ENCODE measurements around the gene VMO1.

The VMO1 gene

GRCh38 chr17:4747847-4748246, 38.3 kb downstream of the VMO1 start:
- Histone ChIP-seq H2BK12ac (ENCODE audit: low read length) (no peak overlapping the region), H3K18ac (ENCODE audit: low read length) (no peak overlapping the region), H3K36me3 (ENCODE audit: control insufficient read depth in 1 of 2, insufficient read depth in 2 of 2, low read length in 2 of 2) (no peaks in the 10 kb centered on the region), H3K79me2 (ENCODE audit: control insufficient read depth, insufficient read depth, low read length, poor library complexity) (no peaks in the 10 kb centered on the region), H2BK120ac (ENCODE audit: insufficient read depth, low read length, poor library complexity) (no peak overlapping the region), H2AFZ (ENCODE audit: insufficient read depth, low read length, poor library complexity) (no peak overlapping the region), H3K79me1 (ENCODE audit: low read length) (no peaks in the 10 kb centered on the region), H4K8ac (ENCODE audit: low read depth, low read length) (no peak overlapping the region), H3K4me3 (ENCODE audit: low read depth, low read length) (no peak overlapping the region), H3K4ac (ENCODE audit: low read depth, low read length) (no peak overlapping the region), H3K4me2 (ENCODE audit: low read length) (no peak overlapping the region), H3K23ac (ENCODE audit: low read length) (no peak overlapping the region), H2BK5ac (ENCODE audit: low read depth, low read length, poor library complexity) (no peak overlapping the region), H2AK5ac (ENCODE audit: low read length) (no peak overlapping the region), H3K9me3 (ENCODE audit: insufficient read depth, low read depth, low read length) (peaks cover 3% of the 10 kb centered on the region), H3K4me1 (ENCODE audit: control insufficient read depth in 1 of 2, insufficient read depth in 2 of 2, low read length in 2 of 2) (peaks cover 2 to 6% of the 10 kb centered on the region in 2 experiments), H3K14ac (ENCODE audit: low read length) (no peak overlapping the region), H4K12ac (ENCODE audit: low read depth, low read length) (no peak overlapping the region), H3K9ac (ENCODE audit: low read length) (no peak overlapping the region), H3K27ac (ENCODE audit: low read depth, low read length) (no peak overlapping the region), H3K27me3 (ENCODE audit: insufficient read depth, low read length) (peaks cover 6% of the 10 kb centered on the region), H4K91ac (ENCODE audit: low read depth, low read length) (no peak overlapping the region)
- no CpG with 5 or more reads among the region's 5 CpGs for WGBS (ENCODE audit: extremely low coverage, insufficient coverage, insufficient read length)
- no peak for DNase-seq

DNA sequence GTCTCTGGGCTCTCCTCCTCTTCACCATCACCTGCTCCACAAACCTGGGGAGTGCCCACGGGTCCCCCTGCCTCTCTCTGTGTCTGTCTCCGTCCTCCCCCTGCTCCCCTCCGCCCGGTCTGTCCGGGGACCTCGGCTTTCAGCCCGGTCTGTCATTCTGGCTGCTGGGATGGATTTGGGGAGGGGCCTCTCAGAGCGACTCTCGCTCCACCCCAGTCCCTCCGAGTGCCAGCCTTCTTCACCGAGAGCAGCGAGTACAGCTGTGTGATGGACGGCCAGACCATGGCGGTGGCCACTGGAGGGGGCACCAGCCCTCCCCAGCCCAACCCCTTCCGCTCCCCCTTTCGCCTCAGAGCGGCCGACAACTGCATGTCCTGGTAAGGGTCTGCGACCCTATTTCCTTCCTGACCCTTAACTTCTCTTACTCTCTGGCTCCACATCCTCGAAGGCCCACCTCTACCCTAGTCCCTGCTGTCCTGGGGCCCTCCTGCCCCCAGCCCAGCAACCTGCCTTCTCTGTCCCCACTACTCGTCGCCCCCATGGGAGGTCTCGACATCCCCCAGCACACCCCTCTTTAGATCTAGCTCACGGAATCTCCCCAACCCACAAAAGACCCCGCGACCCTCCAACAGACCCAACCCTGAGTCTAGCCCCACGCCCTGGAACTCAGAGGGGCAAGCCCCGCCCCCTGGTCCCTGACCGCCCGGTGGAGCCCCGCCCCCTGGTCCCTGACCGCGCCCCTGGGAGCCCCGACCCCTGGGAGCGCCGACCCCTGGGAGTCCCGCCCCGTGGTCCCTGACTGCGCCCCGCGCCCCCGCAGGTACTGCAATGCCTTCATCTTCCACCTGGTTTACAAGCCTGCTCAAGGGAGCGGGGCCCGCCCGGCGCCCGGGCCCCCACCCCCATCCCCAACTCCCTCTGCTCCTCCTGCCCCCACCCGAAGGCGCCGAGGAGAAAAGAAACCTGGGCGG, 40.9 kb downstream of the VMO1 start:
- Histone ChIP-seq H3K27me3 (ENCODE audit: insufficient read depth, low read length) (peaks cover 20% of the 10 kb centered on the region), H3K9ac (ENCODE audit: low read length) (no peak overlapping the region), H4K8ac (ENCODE audit: low read depth, low read length) (no peak overlapping the region), H3K4me1 (ENCODE audit: control insufficient read depth in 1 of 2, insufficient read depth in 2 of 2, low read length in 2 of 2) (peaks cover 2 to 6% of the 10 kb centered on the region in 2 experiments), H3K14ac (ENCODE audit: low read length) (no peak overlapping the region), H3K79me2 (ENCODE audit: control insufficient read depth, insufficient read depth, low read length, poor library complexity) (no peaks in the 10 kb centered on the region), H2BK120ac (ENCODE audit: insufficient read depth, low read length, poor library complexity) (no peak overlapping the region), H3K4me2 (ENCODE audit: low read length) (peak overlapping the region; percentile 16), H2BK5ac (ENCODE audit: low read depth, low read length, poor library complexity) (no peak overlapping the region), H3K23ac (ENCODE audit: low read length) (no peak overlapping the region), H4K91ac (ENCODE audit: low read depth, low read length) (no peak overlapping the region), H3K79me1 (ENCODE audit: low read length) (no peaks in the 10 kb centered on the region), H3K36me3 (ENCODE audit: control insufficient read depth in 1 of 2, insufficient read depth in 2 of 2, low read length in 2 of 2) (no peaks in the 10 kb centered on the region), H4K12ac (ENCODE audit: low read depth, low read length) (no peak overlapping the region), H3K27ac (ENCODE audit: low read depth, low read length) (no peak overlapping the region), H2BK12ac (ENCODE audit: low read length) (no peak overlapping the region), H3K4ac (ENCODE audit: low read depth, low read length) (no peak overlapping the region), H3K18ac (ENCODE audit: low read length) (no peak overlapping the region), H3K9me3 (ENCODE audit: insufficient read depth, low read depth, low read length) (peaks cover 11% of the 10 kb centered on the region), H2AFZ (ENCODE audit: insufficient read depth, low read length, poor library complexity) (peak overlapping the region; percentile 37), H3K4me3 (ENCODE audit: low read depth, low read length) (no peak overlapping the region), H2AK5ac (ENCODE audit: low read length) (no peak overlapping the region)
- DNase-seq: no peak
- no CpG with 5 or more reads among the region's 51 CpGs for WGBS (ENCODE audit: extremely low coverage, insufficient coverage, insufficient read length)

DNA sequence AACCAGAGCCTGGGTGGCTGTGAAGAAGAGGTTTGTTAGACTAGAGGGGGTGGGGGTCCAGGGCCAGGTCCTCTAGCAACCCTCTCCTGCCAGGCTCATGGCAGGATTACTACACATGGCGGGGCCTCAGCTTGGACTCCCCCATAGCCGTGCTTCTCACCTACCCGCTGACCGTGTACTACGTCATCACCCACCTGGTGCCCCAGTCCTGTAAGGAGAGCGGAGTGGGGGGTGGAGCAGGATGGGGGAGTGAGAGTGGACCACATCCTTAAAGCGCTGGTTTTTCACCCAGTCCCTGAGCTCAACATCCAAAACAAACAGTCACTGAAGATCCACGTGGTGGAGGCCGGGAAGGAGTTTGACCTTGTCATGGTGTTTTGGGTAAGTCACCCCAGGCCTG, 42.3 kb downstream of the VMO1 start:
- Histone ChIP-seq H3K27me3 (ENCODE audit: insufficient read depth, low read length) (peaks cover 34% of the 10 kb centered on the region), H3K18ac (ENCODE audit: low read length) (no peak overlapping the region), H2BK5ac (ENCODE audit: low read depth, low read length, poor library complexity) (no peak overlapping the region), H3K4me1 (ENCODE audit: control insufficient read depth in 1 of 2, insufficient read depth in 2 of 2, low read length in 2 of 2) (peaks cover 11 to 12% of the 10 kb centered on the region in 2 experiments), H3K4me2 (ENCODE audit: low read length) (no peak overlapping the region), H4K12ac (ENCODE audit: low read depth, low read length) (no peak overlapping the region), H3K79me1 (ENCODE audit: low read length) (no peaks in the 10 kb centered on the region), H3K27ac (ENCODE audit: low read depth, low read length) (no peak overlapping the region), H3K9me3 (ENCODE audit: insufficient read depth, low read depth, low read length) (peaks cover 17% of the 10 kb centered on the region), H3K14ac (ENCODE audit: low read length) (no peak overlapping the region), H3K23ac (ENCODE audit: low read length) (no peak overlapping the region), H3K4me3 (ENCODE audit: low read depth, low read length) (no peak overlapping the region), H3K9ac (ENCODE audit: low read length) (no peak overlapping the region), H2AK5ac (ENCODE audit: low read length) (no peak overlapping the region), H3K4ac (ENCODE audit: low read depth, low read length) (no peak overlapping the region), H2BK120ac (ENCODE audit: insufficient read depth, low read length, poor library complexity) (no peak overlapping the region), H4K8ac (ENCODE audit: low read depth, low read length) (no peak overlapping the region), H3K79me2 (ENCODE audit: control insufficient read depth, insufficient read depth, low read length, poor library complexity) (no peaks in the 10 kb centered on the region), H2BK12ac (ENCODE audit: low read length) (no peak overlapping the region), H2AFZ (ENCODE audit: insufficient read depth, low read length, poor library complexity) (no peak overlapping the region), H3K36me3 (ENCODE audit: control insufficient read depth in 1 of 2, insufficient read depth in 2 of 2, low read length in 2 of 2) (no peaks in the 10 kb centered on the region), H4K91ac (ENCODE audit: low read depth, low read length) (no peak overlapping the region)
- no peak for DNase-seq
- WGBS (ENCODE audit: extremely low coverage, insufficient coverage, insufficient read length): no CpG with 5 or more reads among the region's 9 CpGs

DNA sequence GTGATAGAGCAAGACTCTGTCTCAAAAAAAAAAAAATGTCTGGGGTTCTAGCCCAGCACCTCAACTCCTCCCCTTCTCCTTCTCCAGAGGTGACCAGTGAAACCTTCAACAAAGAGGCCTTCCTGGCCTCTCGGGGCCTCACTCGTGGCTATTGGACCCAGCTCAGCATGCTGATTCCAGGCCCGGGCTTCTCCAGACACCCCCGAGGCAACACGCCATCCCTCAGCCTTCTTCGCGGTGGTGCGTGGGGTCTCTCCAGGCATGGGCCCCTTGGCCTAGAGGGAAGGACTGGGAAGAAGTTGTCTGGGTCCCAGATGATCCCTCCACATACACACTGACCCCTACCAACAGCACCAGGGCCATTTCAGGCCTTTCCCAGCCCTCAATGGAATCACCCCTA, 42.9 kb downstream of the VMO1 start:
- Histone ChIP-seq H4K8ac (ENCODE audit: low read depth, low read length) (no peak overlapping the region), H3K23ac (ENCODE audit: low read length) (no peak overlapping the region), H3K14ac (ENCODE audit: low read length) (no peak overlapping the region), H3K4me1 (ENCODE audit: control insufficient read depth in 1 of 2, insufficient read depth in 2 of 2, low read length in 2 of 2) (peaks cover 18 to 19% of the 10 kb centered on the region in 2 experiments), H3K36me3 (ENCODE audit: control insufficient read depth in 1 of 2, insufficient read depth in 2 of 2, low read length in 2 of 2) (no peaks in the 10 kb centered on the region), H3K4me3 (ENCODE audit: low read depth, low read length) (no peak overlapping the region), H3K4me2 (ENCODE audit: low read length) (no peak overlapping the region), H3K9ac (ENCODE audit: low read length) (no peak overlapping the region), H4K91ac (ENCODE audit: low read depth, low read length) (no peak overlapping the region), H3K27me3 (ENCODE audit: insufficient read depth, low read length) (peaks cover 40% of the 10 kb centered on the region), H4K12ac (ENCODE audit: low read depth, low read length) (no peak overlapping the region), H3K9me3 (ENCODE audit: insufficient read depth, low read depth, low read length) (peaks cover 18% of the 10 kb centered on the region), H3K4ac (ENCODE audit: low read depth, low read length) (no peak overlapping the region), H3K79me2 (ENCODE audit: control insufficient read depth, insufficient read depth, low read length, poor library complexity) (no peaks in the 10 kb centered on the region), H3K18ac (ENCODE audit: low read length) (no peak overlapping the region), H2AK5ac (ENCODE audit: low read length) (no peak overlapping the region), H2BK120ac (ENCODE audit: insufficient read depth, low read length, poor library complexity) (no peak overlapping the region), H3K27ac (ENCODE audit: low read depth, low read length) (no peak overlapping the region), H2BK12ac (ENCODE audit: low read length) (no peak overlapping the region), H3K79me1 (ENCODE audit: low read length) (no peaks in the 10 kb centered on the region), H2BK5ac (ENCODE audit: low read depth, low read length, poor library complexity) (no peak overlapping the region), H2AFZ (ENCODE audit: insufficient read depth, low read length, poor library complexity) (no peak overlapping the region)
- WGBS (ENCODE audit: extremely low coverage, insufficient coverage, insufficient read length): no CpG with 5 or more reads among the region's 8 CpGs
- no peak for DNase-seq

Measured in trophoblast cell (in vitro differentiated cells and primary cell).